ENCODE results near the gene KRT23. TPM values are rescaled to one million over a fixed set of nuclear protein-coding genes. Genes with fewer than 3 reads are reported as not detected.
A peak's percentile ranks its signal among the peaks of the same experiment; 100 is the strongest.

KRT23 gene
- total RNA-seq, 1 experiment from 2014 or later = 19.0 TPM

DNA sequence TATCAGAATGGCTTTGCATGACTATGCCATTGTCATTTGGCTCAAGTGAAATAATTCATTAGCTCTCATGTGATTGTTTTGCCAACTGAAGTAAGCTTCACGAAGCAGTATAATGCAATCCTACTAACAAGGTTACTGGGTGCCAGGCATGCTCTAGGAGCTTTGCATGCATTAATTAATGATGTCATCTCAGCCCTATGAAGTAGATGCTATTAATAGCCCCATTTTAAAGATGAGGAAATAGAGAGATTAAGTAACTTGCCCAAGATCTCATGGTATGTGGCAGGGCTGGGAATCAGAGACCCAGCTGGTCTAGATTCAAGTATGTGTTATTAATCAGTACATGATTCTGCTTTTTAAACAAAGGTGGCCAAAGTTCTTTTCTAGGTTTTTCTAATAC lies 15.2 kb upstream of the KRT23 start:
- no peak for DNase-seq (ENCODE audit: low read depth, low spot score)
- intact Hi-C loops (cut with micrococcal nuclease) = no loop called here
- Histone ChIP-seq H3K36me3 (ENCODE audit: control insufficient read depth in 1 of 2, insufficient read depth in 2 of 2, low read length in 2 of 2) (no peaks in the 10 kb centered on the region), H3K27me3 (ENCODE audit: insufficient read depth, low read length) (no peaks in the 10 kb centered on the region), H3K9ac (ENCODE audit: low read length) (peak overlapping the region; percentile 63), H3K27ac (ENCODE audit: low read depth, low read length) (peak overlapping the region; percentile 99), H2AFZ (ENCODE audit: low read depth, low read length, poor library complexity, severe bottlenecking) (no peak overlapping the region), H3K9me3 (ENCODE audit: control insufficient read depth in 1 of 2, insufficient read depth in 1 of 2, low read depth in 1 of 2, low read length in 2 of 2) (no peaks in the 10 kb centered on the region), H4K20me1 (ENCODE audit: insufficient read depth) (no peaks in the 10 kb centered on the region), H3K4me3 (replicated peaks in 1 of 2; ENCODE audit: low read depth in 1 of 2, low read length in 2 of 2) (no peak overlapping the region), H3K79me2 (ENCODE audit: insufficient read depth, low read length) (no peaks in the 10 kb centered on the region), H3K4me2 (ENCODE audit: low read length) (peak overlapping the region; percentile 55), H3K4me1 (ENCODE audit: control insufficient read depth in 1 of 2, insufficient read depth in 2 of 2, low read length in 2 of 2) (peaks cover 82 to 99% of the 10 kb centered on the region in 2 experiments), H3K9me2 (ENCODE audit: insufficient read depth) (no peaks in the 10 kb centered on the region)
- BruUV-seq (replicated peaks) = no TSS peak
- ChIA-PET RAD21 (ENCODE audit: low non-redundant PET in 1 of 2, low total read pairs in 2 of 2, uncharacterized antibody in 2 of 2, unreplicated experiment in 2 of 2) (no interaction called here), POLR2A (interaction anchor here (0.8 to 1.6 kb wide), 5 partner anchors 16 to 737 kb away, joined by 3 to 4 read pairs (median 3); no protein-coding TSS in a partner anchor), CTCF (no interaction called here)
- no peak for ATAC-seq
- TF ChIP-seq, protein P1, sequence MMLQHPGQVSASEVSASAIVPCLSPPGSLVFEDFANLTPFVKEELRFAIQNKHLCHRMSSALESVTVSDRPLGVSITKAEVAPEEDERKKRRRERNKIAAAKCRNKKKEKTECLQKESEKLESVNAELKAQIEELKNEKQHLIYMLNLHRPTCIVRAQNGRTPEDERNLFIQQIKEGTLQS (IDR thresholded peaks at IDR 0.05) = peak; percentile 67; the same call in 1 of the 2 replicates
- TF ChIP-seq FOSL1 (IDR thresholded peaks at IDR 0.05; ENCODE audit: low read depth) = no peak
- TF ChIP-seq, protein P2, sequence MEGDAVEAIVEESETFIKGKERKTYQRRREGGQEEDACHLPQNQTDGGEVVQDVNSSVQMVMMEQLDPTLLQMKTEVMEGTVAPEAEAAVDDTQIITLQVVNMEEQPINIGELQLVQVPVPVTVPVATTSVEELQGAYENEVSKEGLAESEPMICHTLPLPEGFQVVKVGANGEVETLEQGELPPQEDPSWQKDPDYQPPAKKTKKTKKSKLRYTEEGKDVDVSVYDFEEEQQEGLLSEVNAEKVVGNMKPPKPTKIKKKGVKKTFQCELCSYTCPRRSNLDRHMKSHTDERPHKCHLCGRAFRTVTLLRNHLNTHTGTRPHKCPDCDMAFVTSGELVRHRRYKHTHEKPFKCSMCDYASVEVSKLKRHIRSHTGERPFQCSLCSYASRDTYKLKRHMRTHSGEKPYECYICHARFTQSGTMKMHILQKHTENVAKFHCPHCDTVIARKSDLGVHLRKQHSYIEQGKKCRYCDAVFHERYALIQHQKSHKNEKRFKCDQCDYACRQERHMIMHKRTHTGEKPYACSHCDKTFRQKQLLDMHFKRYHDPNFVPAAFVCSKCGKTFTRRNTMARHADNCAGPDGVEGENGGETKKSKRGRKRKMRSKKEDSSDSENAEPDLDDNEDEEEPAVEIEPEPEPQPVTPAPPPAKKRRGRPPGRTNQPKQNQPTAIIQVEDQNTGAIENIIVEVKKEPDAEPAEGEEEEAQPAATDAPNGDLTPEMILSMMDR (IDR thresholded peaks at IDR 0.05 in 2 of 3, conservative IDR thresholded peaks at IDR 0.05 in 1 of 3; ENCODE audit: borderline replicate concordance in 1 of 3, insufficient read depth in 1 of 3, low read depth in 2 of 3, low read length in 2 of 3) = no peak
- TF ChIP-seq RAD21 (IDR thresholded peaks at IDR 0.05; ENCODE audit: low read depth) = no peak
- TF ChIP-seq, protein P3, sequence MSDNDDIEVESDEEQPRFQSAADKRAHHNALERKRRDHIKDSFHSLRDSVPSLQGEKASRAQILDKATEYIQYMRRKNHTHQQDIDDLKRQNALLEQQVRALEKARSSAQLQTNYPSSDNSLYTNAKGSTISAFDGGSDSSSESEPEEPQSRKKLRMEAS (IDR thresholded peaks at IDR 0.05) = no peak
- no peak for TF ChIP-seq ELF1 (IDR thresholded peaks at IDR 0.05; ENCODE audit: borderline replicate concordance, low read depth)
- TF ChIP-seq EZH2phosphoT487 (IDR thresholded peaks at IDR 0.05; ENCODE audit: borderline replicate concordance) = no peak
- no peak for TF ChIP-seq EZH2 (IDR thresholded peaks at IDR 0.05)
- no peak for TF ChIP-seq SRF (IDR thresholded peaks at IDR 0.05; ENCODE audit: low read depth)
- peak; percentile 79 for TF ChIP-seq CEBPB (IDR thresholded peaks at IDR 0.05; ENCODE audit: low read depth)
- no peak for TF ChIP-seq EGR1 (IDR thresholded peaks at IDR 0.05; ENCODE audit: low read depth)
- peak; percentile 43; the same call in 1 of the 2 replicates for TF ChIP-seq JUND (IDR thresholded peaks at IDR 0.05)
- no peak for TF ChIP-seq ZNF274 (IDR thresholded peaks at IDR 0.05; ENCODE audit: low read depth, low read length)
- no peak for TF ChIP-seq ZFX (IDR thresholded peaks at IDR 0.05)
- TF ChIP-seq POLR2A (IDR thresholded peaks at IDR 0.05; ENCODE audit: borderline replicate concordance, extremely low read depth, insufficient read depth, insufficient read length) = no peak
- TF ChIP-seq SIN3A (IDR thresholded peaks at IDR 0.05; ENCODE audit: low read depth) = no peak
- peak; percentile 7; the same call in 1 of the 2 replicates for TF ChIP-seq POLR2AphosphoS5 (IDR thresholded peaks at IDR 0.05; ENCODE audit: low read depth, low read length)
- 0 out of 2 replicates have a peak, but pooled peaks have one; percentile 40 for TF ChIP-seq SP1 (IDR thresholded peaks at IDR 0.05; ENCODE audit: low read depth)
- TF ChIP-seq CBX3 (IDR thresholded peaks at IDR 0.05; ENCODE audit: low read depth) = no peak
- TF ChIP-seq, protein P4, sequence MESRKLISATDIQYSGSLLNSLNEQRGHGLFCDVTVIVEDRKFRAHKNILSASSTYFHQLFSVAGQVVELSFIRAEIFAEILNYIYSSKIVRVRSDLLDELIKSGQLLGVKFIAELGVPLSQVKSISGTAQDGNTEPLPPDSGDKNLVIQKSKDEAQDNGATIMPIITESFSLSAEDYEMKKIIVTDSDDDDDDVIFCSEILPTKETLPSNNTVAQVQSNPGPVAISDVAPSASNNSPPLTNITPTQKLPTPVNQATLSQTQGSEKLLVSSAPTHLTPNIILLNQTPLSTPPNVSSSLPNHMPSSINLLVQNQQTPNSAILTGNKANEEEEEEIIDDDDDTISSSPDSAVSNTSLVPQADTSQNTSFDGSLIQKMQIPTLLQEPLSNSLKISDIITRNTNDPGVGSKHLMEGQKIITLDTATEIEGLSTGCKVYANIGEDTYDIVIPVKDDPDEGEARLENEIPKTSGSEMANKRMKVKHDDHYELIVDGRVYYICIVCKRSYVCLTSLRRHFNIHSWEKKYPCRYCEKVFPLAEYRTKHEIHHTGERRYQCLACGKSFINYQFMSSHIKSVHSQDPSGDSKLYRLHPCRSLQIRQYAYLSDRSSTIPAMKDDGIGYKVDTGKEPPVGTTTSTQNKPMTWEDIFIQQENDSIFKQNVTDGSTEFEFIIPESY (IDR thresholded peaks at IDR 0.05; ENCODE audit: extremely low read depth, insufficient replicate concordance, low read length) = no peak
- TF ChIP-seq, protein P5, sequence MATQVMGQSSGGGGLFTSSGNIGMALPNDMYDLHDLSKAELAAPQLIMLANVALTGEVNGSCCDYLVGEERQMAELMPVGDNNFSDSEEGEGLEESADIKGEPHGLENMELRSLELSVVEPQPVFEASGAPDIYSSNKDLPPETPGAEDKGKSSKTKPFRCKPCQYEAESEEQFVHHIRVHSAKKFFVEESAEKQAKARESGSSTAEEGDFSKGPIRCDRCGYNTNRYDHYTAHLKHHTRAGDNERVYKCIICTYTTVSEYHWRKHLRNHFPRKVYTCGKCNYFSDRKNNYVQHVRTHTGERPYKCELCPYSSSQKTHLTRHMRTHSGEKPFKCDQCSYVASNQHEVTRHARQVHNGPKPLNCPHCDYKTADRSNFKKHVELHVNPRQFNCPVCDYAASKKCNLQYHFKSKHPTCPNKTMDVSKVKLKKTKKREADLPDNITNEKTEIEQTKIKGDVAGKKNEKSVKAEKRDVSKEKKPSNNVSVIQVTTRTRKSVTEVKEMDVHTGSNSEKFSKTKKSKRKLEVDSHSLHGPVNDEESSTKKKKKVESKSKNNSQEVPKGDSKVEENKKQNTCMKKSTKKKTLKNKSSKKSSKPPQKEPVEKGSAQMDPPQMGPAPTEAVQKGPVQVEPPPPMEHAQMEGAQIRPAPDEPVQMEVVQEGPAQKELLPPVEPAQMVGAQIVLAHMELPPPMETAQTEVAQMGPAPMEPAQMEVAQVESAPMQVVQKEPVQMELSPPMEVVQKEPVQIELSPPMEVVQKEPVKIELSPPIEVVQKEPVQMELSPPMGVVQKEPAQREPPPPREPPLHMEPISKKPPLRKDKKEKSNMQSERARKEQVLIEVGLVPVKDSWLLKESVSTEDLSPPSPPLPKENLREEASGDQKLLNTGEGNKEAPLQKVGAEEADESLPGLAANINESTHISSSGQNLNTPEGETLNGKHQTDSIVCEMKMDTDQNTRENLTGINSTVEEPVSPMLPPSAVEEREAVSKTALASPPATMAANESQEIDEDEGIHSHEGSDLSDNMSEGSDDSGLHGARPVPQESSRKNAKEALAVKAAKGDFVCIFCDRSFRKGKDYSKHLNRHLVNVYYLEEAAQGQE (IDR thresholded peaks at IDR 0.05; ENCODE audit: low read depth) = no peak
- no peak for TF ChIP-seq YY1 (IDR thresholded peaks at IDR 0.05; ENCODE audit: extremely low read depth, insufficient replicate concordance, low read depth, low read length)

Data from HCT116 (cell line).